ENCODE results near the gene IVD. TPM values are rescaled to one million over a fixed set of nuclear protein-coding genes. Genes with fewer than 3 reads are reported as not detected.
A peak's percentile ranks its signal among the peaks of the same experiment; 100 is the strongest.

Gene IVD
- total and polyA plus RNA-seq, 9 of the 15 experiments (the other 6 are each of a cell fraction or from before 2014, with no cell fraction given) = 0.15 to 4.5 (median 2.4) TPM

DNA sequence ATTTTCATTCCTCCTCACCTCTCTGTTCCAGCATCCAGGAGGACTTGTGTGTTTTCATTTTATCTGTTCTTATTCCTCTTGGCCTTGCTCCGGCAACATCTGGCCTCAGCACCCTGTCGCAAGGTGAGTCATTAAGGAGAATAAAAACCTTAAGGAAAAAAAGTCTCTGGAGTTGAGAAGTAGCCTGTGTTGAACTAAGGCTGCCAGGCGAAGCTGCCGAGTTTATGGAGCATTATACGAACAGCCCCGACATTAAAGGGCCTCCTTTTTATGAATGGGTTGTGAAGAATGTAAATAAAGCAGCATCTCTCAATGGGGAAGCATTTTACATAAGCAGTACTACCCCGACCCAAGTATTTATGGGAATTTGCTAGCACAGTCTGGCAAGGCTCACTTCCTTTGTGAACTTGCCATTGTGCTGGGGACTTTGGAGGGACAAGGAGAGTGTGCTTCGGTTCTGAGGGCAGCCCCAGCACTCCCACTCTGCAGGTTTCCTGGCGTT lies 39.9 kb downstream of the IVD start:
- no peak overlapping the region for H3K4me3 ChIP-seq
- H3K9ac ChIP-seq (ENCODE audit: insufficient read depth in 1 of 2, low read depth in 2 of 2, low read length in 2 of 2) = peak overlapping the region in 1 of 2 experiments; percentile 1; a peak in 1 of 4 replicates
- ATAC-seq (no peak), DNase-seq (ENCODE audit: extremely low read depth in 1 of 4, low spot score in 3 of 4) (no peak), FAIRE-seq (no peak)
- ChIA-PET CTCF (ENCODE audit: low intra/inter-chr PET ratio) (interaction anchor here (0.6 kb wide), 1 partner anchor 43 kb away, joined by 3 read pairs; no protein-coding TSS in a partner anchor), POLR2A (interaction anchor here (0.5 to 8.4 kb wide), 2 partner anchors 8 to 40 kb away, joined by 3 to 89 read pairs; no protein-coding TSS in a partner anchor)
- peaks cover 4% of the 10 kb centered on the region for H3K9me1 ChIP-seq (ENCODE audit: control insufficient read depth, insufficient read depth, low read length)
- TF ChIP-seq POLR2AphosphoS5 (IDR thresholded peaks at IDR 0.05; ENCODE audit: control insufficient read depth, insufficient read depth, low read depth, low read length) (no peak), CBX5 (IDR thresholded peaks at IDR 0.05; ENCODE audit: borderline replicate concordance, low read depth) (no peak), ATF6 (CRISPR knock-in tag; IDR thresholded peaks at IDR 0.05) (no peak), NFYB (IDR thresholded peaks at IDR 0.05; ENCODE audit: extremely low read depth, insufficient read length) (no peak), HMG20A (CRISPR knock-in tag; conservative IDR thresholded peaks at IDR 0.05) (no peak), TEAD2 (tag; IDR thresholded peaks at IDR 0.05) (no peak), ZNF431 (CRISPR knock-in tag; IDR thresholded peaks at IDR 0.05) (no peak), POLR2AphosphoS2 (IDR thresholded peaks at IDR 0.05; ENCODE audit: low read length) (no peak), GTF2B (IDR thresholded peaks at IDR 0.05; ENCODE audit: extremely low read depth, insufficient read length) (no peak)
- TF ChIP-seq, protein P1, sequence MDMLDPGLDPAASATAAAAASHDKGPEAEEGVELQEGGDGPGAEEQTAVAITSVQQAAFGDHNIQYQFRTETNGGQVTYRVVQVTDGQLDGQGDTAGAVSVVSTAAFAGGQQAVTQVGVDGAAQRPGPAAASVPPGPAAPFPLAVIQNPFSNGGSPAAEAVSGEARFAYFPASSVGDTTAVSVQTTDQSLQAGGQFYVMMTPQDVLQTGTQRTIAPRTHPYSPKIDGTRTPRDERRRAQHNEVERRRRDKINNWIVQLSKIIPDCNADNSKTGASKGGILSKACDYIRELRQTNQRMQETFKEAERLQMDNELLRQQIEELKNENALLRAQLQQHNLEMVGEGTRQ (CRISPR knock-in tag; IDR thresholded peaks at IDR 0.05) = no peak
- TF ChIP-seq, protein P2, sequence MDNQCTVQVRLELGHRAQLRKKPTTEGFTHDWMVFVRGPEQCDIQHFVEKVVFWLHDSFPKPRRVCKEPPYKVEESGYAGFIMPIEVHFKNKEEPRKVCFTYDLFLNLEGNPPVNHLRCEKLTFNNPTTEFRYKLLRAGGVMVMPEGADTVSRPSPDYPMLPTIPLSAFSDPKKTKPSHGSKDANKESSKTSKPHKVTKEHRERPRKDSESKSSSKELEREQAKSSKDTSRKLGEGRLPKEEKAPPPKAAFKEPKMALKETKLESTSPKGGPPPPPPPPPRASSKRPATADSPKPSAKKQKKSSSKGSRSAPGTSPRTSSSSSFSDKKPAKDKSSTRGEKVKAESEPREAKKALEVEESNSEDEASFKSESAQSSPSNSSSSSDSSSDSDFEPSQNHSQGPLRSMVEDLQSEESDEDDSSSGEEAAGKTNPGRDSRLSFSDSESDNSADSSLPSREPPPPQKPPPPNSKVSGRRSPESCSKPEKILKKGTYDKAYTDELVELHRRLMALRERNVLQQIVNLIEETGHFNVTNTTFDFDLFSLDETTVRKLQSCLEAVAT (IDR thresholded peaks at IDR 0.05) = no peak
- peaks cover 89% of the 10 kb centered on the region for H3K79me2 ChIP-seq (ENCODE audit: control insufficient read depth, insufficient read depth, low read length)
- no peak overlapping the region for H3K4me2 ChIP-seq (ENCODE audit: insufficient read depth, low read length)
- H3K27ac ChIP-seq (ENCODE audit: extremely low read depth, low read depth, low read length) = no peak overlapping the region
- intact Hi-C loops (cut with micrococcal nuclease) = no loop called here
- no peaks in the 10 kb centered on the region for H3K27me3 ChIP-seq (ENCODE audit: control insufficient read depth in 2 of 2, insufficient read depth in 2 of 2, low read length in 2 of 2)
- no peaks in the 10 kb centered on the region for H3K9me3 ChIP-seq (replicated peaks; ENCODE audit: control insufficient read depth, insufficient read depth, low read depth, low read length)
- H3K36me3 ChIP-seq (ENCODE audit: control insufficient read depth, insufficient read depth, low read length) = peaks cover 30% of the 10 kb centered on the region; the same call in 2 of the 3 replicates
- H4K20me1 ChIP-seq (replicated peaks; ENCODE audit: control insufficient read depth, insufficient read depth, low read length) = peaks cover 40% of the 10 kb centered on the region
- H3K4me1 ChIP-seq (replicated peaks in 1 of 2; ENCODE audit: control insufficient read depth in 2 of 2, insufficient read depth in 2 of 2, low read length in 2 of 2) = peaks cover 26 to 29% of the 10 kb centered on the region in 2 experiments
- no TSS peak for BruUV-seq (replicated peaks)
- 72% methylated on average over 9 of the region's 9 CpGs for WGBS (ENCODE audit: insufficient coverage, low coverage, missing lambda C conversion rate)
- no peak overlapping the region for H2AFZ ChIP-seq (ENCODE audit: low read depth, low read length)
- in situ Hi-C loops (cut with MboI) = no loop called here
